Keratinocyte (primary cell): ENCODE data around the gene SPATA6. TPM values are rescaled to one million over a fixed set of nuclear protein-coding genes. Genes with fewer than 3 reads are reported as not detected.
"Not testable (repeated sequence)": the region's sequence is repeated elsewhere in the genome, so short reads cannot be mapped to it uniquely, and the experiment has no call there.

Experiments
- DNase-seq: peaks from one replicate; pipeline ENCODE4 v3.0.0-alpha.2; 2011; ENCODE audit warnings: low read depth, missing footprints, low spot score
- FAIRE-seq: peaks from 2 replicates; lab custom pipeline; 2011; peaks lifted over from hg19 to GRCh38; lab: Jason Lieb, UNC
- H2AFZ ChIP-seq: 2 replicates; pipeline ENCODE4 v1.6.0; 2012; ENCODE audit warnings: low read length, control low read depth, inconsistent platforms; ENCODE audit not compliant: control insufficient read depth
- H3K27ac ChIP-seq: 2 replicates; pipeline ENCODE4 v1.5.1; 2011; ENCODE audit warnings: low read length; ENCODE audit not compliant: control insufficient read depth, insufficient read depth
- H3K27me3 ChIP-seq: 3 replicates; pipeline ENCODE4 v1.6.0; 2011; ENCODE audit warnings: low read length; ENCODE audit not compliant: control insufficient read depth, insufficient read depth; ENCODE audit errors: extremely low read depth
- H3K36me3 ChIP-seq, 2 experiments: 2 replicates in 1 of 2; 3 replicates in 1 of 2; pipeline ENCODE4 v1.5.1; 2011; ENCODE audit warnings: low read length in 2 of 2, mild to moderate bottlenecking in 1 of 2; ENCODE audit not compliant: control insufficient read depth in 2 of 2, insufficient read depth in 2 of 2; ENCODE audit errors: extremely low read depth in 1 of 2
- H3K4me1 ChIP-seq: 3 replicates; pipeline ENCODE4 v1.5.1; 2011; ENCODE audit warnings: low read length; ENCODE audit not compliant: control insufficient read depth, insufficient read depth; ENCODE audit errors: extremely low read depth
- H3K4me2 ChIP-seq: 3 replicates; pipeline ENCODE4 v1.6.0; 2011; ENCODE audit warnings: low read depth, low read length; ENCODE audit not compliant: control insufficient read depth, insufficient read depth; ENCODE audit errors: extremely low read depth
- H3K4me3 ChIP-seq, 3 experiments: fragments of 200-600 bp in 1 of 3; sonication (generic) in 1 of 3; 2 replicates in 2 of 3; 3 replicates in 1 of 3; pipeline ENCODE4 v1.5.1; 2011 to 2016; ENCODE audit warnings: low read length in 3 of 3, mild to moderate bottlenecking in 3 of 3, control low read depth in 2 of 3, inconsistent platforms in 1 of 3, low read depth in 1 of 3, mixed read lengths in 1 of 3, mixed run types in 1 of 3, moderate library complexity in 1 of 3; ENCODE audit not compliant: control insufficient read depth in 2 of 3, insufficient read depth in 2 of 3; ENCODE audit errors: extremely low read depth in 1 of 3
- H3K79me2 ChIP-seq: 2 replicates; pipeline ENCODE4 v1.6.0; 2012; ENCODE audit warnings: low read length; ENCODE audit not compliant: control insufficient read depth, insufficient read depth
- H3K9ac ChIP-seq: 3 replicates; pipeline ENCODE4 v1.6.0; 2011; ENCODE audit warnings: low read length; ENCODE audit not compliant: control insufficient read depth, insufficient read depth; ENCODE audit errors: extremely low read depth
- H3K9me1 ChIP-seq: 3 replicates; pipeline ENCODE4 v1.6.0; 2011; ENCODE audit warnings: low read length; ENCODE audit not compliant: control insufficient read depth, insufficient read depth; ENCODE audit errors: extremely low read depth
- H3K9me3 ChIP-seq: 2 replicates; pipeline ENCODE4 v1.5.1; 2012; ENCODE audit warnings: low read depth, low read length; ENCODE audit not compliant: control insufficient read depth
- H4K20me1 ChIP-seq: 3 replicates; pipeline ENCODE4 v1.6.0; 2011; ENCODE audit warnings: low read length; ENCODE audit not compliant: control insufficient read depth, insufficient read depth; ENCODE audit errors: extremely low read depth
- CTCF ChIP-seq, 3 experiments: IDR thresholded peaks in 1 of 3; conservative IDR thresholded peaks in 1 of 3; optimal IDR thresholded peaks in 1 of 3; 2 replicates in 2 of 3; 3 replicates in 1 of 3; pipeline versions ENCODE3 to v1.5.1; 2011; ENCODE audit warnings: low read length in 3 of 3, mild to moderate bottlenecking in 3 of 3, moderate library complexity in 2 of 3, control low read depth in 1 of 3, inconsistent platforms in 1 of 3; ENCODE audit not compliant: insufficient read depth in 2 of 3; ENCODE audit errors: extremely low read depth in 1 of 3
- EZH2 ChIP-seq: IDR thresholded peaks from one replicate; pipeline ENCODE4 v1.6.1; 2012; ENCODE audit warnings: inconsistent platforms, mild to moderate bottlenecking, low read length, moderate library complexity
- dilution Hi-C: fragments of 300-500 bp; cut with MboI; formaldehyde crosslinking; loops from one replicate; pipeline ENCODE4 v1.7.0; 2020; ENCODE audit warnings: low sequenced_read_pairs; ENCODE audit not compliant: extremely low pct_ligation_motif_present
- polyA plus RNA-seq, 5 experiments: library from polyadenylated mRNA; depleted of rRNA in 3 of 5; stranded (reverse) in 3 of 5; stranded (forward) in 1 of 5; unstranded in 1 of 5; fragments of >200 nt; gene quantifications; 1 replicate in 1 of 5; 2 replicates in 3 of 5; 3 replicates in 1 of 5; pipeline versions ENCODE4 v1.2.1 to v1.2.3, GENCODE V29; 2011 to 2012; ENCODE audit warnings: missing spikeins in 2 of 5, low read depth in 1 of 5, low replicate concordance in 1 of 5

The SPATA6 gene
- polyA plus RNA-seq, 1 donor (not counting 4 experiments of a cell fraction or from before 2014, with no cell fraction given), result 1.7 TPM

- Histone ChIP-seq H3K27me3 (no peaks in the 10 kb centered on the region), H3K4me1 (no peaks in the 10 kb centered on the region), H3K9ac (no peak overlapping the region), H3K79me2 (no peaks in the 10 kb centered on the region), H4K20me1 (no peaks in the 10 kb centered on the region), H3K9me3 (no peaks in the 10 kb centered on the region), H3K27ac (no peak overlapping the region), H3K36me3 (no peaks in the 10 kb centered on the region), H3K9me1 (no peaks in the 10 kb centered on the region), H3K4me2 (no peak overlapping the region), H3K4me3 (no peak overlapping the region), H2AFZ (no peak overlapping the region)
- no peak for FAIRE-seq
- DNase-seq, result no peak
- TF ChIP-seq CTCF (optimal IDR thresholded peaks at IDR 0.05 in 1 of 3, IDR thresholded peaks at IDR 0.05 in 1 of 3, conservative IDR thresholded peaks at IDR 0.05 in 1 of 3; ENCODE audit: extremely low read depth in 1 of 3, insufficient read depth in 2 of 3, low read length in 3 of 3), result peak in 1 of 3 experiments; percentile 9
- TF ChIP-seq EZH2, result no peak
- dilution Hi-C loops, result no loop called here
These were observed 21.5 kb downstream of the SPATA6 start for GRCh38 chr1:48450505-48450904.

DNA sequence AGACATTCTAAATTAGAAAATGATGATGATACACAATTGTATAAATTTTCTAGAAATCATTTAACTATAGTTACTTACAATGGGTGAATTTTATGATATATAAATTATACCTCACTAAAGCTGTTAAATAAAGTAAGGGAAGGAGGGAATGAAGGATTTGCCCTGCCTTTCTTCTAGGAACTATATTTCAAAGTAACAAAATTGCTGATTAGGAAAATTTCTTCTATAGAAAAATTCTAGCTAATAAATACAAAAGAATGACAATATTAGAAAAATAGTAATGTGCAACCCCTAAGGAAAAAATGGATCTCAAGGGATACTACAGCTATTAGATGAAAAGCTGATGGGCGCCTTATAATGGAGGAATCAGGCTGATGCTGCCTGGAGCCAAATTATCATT, 23.1 kb downstream of the SPATA6 start:
- H3K4me2 ChIP-seq, result no peak overlapping the region
- H3K79me2 ChIP-seq, result no peaks in the 10 kb centered on the region
- dilution Hi-C loops, result no loop called here
- H3K27me3 ChIP-seq, result no peaks in the 10 kb centered on the region
- H3K9ac ChIP-seq, result no peak overlapping the region
- no peaks in the 10 kb centered on the region for H4K20me1 ChIP-seq
- no peaks in the 10 kb centered on the region for H3K9me1 ChIP-seq
- no peaks in the 10 kb centered on the region for H3K36me3 ChIP-seq
- H3K4me1 ChIP-seq, result no peaks in the 10 kb centered on the region
- no peaks in the 10 kb centered on the region for H3K9me3 ChIP-seq
- H2AFZ ChIP-seq, result no peak overlapping the region
- DNase-seq (no peak), FAIRE-seq (no peak)
- TF ChIP-seq EZH2 (no peak), CTCF (optimal IDR thresholded peaks at IDR 0.05 in 1 of 3, IDR thresholded peaks at IDR 0.05 in 1 of 3, conservative IDR thresholded peaks at IDR 0.05 in 1 of 3; ENCODE audit: extremely low read depth in 1 of 3, insufficient read depth in 2 of 3, low read length in 3 of 3) (no peak)
- H3K4me3 ChIP-seq, result no peak overlapping the region
- no peak overlapping the region for H3K27ac ChIP-seq

DNA sequence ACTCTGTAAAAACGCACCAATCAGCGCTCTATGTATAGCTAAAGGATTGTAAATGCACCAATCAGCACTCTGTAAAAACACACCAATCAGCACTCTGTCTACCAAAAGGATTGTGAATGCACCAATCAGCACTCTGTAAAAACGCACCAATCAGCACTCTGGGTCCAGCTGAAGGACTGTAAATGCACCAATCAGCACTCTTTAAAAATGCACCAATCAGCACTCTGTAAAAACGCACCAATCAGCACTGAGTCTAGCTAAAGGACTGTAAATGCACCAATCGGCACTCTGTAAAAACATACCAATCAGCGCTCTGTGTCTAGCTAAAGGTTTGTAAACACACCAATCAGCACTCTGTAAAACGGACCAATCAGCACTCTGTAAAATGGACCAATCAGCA, 27.8 kb downstream of the SPATA6 start:
- H3K79me2 ChIP-seq, H3K4me3 ChIP-seq, H2AFZ ChIP-seq, DNase-seq, H3K9ac ChIP-seq, H3K27ac ChIP-seq, H3K27me3 ChIP-seq, H3K4me2 ChIP-seq, H3K9me3 ChIP-seq, dilution Hi-C loops, H3K9me1 ChIP-seq, FAIRE-seq, H3K4me1 ChIP-seq, H4K20me1 ChIP-seq, H3K36me3 ChIP-seq: not testable (repeated sequence)
